ENCODE measurements around the gene SLC4A7.
"Not testable (repeated sequence)": the region's sequence is repeated elsewhere in the genome, so short reads cannot be mapped to it uniquely, and the experiment has no call there.

DNA sequence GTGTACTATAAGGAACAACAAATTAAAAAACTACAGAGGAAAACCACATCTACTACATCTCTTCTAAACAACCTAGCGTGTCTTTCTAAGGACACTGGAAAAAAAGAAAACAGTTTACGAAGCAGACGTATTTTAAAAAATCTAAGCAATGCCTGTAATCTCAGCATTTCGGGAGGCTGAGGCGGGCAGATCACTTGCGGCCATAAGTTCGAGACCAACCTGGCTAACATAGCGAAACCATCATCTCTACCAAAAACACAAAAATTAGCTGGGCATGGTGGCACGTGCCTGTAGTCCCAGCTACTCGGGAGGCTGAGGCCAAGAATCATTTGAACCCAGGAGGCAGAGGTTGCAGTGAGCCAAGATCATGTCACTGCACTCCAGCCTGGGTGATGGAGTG lies 91.8 kb downstream of the SLC4A7 start:
- TF ChIP-seq, protein P1, sequence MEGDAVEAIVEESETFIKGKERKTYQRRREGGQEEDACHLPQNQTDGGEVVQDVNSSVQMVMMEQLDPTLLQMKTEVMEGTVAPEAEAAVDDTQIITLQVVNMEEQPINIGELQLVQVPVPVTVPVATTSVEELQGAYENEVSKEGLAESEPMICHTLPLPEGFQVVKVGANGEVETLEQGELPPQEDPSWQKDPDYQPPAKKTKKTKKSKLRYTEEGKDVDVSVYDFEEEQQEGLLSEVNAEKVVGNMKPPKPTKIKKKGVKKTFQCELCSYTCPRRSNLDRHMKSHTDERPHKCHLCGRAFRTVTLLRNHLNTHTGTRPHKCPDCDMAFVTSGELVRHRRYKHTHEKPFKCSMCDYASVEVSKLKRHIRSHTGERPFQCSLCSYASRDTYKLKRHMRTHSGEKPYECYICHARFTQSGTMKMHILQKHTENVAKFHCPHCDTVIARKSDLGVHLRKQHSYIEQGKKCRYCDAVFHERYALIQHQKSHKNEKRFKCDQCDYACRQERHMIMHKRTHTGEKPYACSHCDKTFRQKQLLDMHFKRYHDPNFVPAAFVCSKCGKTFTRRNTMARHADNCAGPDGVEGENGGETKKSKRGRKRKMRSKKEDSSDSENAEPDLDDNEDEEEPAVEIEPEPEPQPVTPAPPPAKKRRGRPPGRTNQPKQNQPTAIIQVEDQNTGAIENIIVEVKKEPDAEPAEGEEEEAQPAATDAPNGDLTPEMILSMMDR (IDR thresholded peaks at IDR 0.05) = not testable (repeated sequence)
- TF ChIP-seq POLR2A (IDR thresholded peaks at IDR 0.05) = not testable (repeated sequence)
